Natural killer cell (primary cell): Measurements from ENCODE around the gene ACTR3C. TPM values are rescaled to one million over a fixed set of nuclear protein-coding genes. Genes with fewer than 3 reads are reported as not detected.
"Not testable (repeated sequence)": the region's sequence is repeated elsewhere in the genome, so short reads cannot be mapped to it uniquely, and the experiment has no call there.

Experiments used
- ATAC-seq, 3 donors: fragments of 150-1000 bp in 2 of 3; fragments of 200-7000 bp in 1 of 3; cut with Tn5 transposase; 1 replicate in 1 of 3; 2 replicates in 2 of 3; pipeline ENCODE4 v1.10.0; 2021; ENCODE audit warnings: mild to moderate bottlenecking in 2 of 3, moderate library complexity in 2 of 3
- DNase-seq, 2 donors: peaks; one replicate each; pipeline versions ENCODE4 v3.0.0 to v3.0.0-alpha.2; 2013 to 2021; ENCODE audit warnings: mixed read lengths in 1 of 2
- H3K27ac ChIP-seq: one replicate; pipeline ENCODE4 v1.5.1; 2013; ENCODE audit warnings: mild to moderate bottlenecking, low read length
- H3K27me3 ChIP-seq: one replicate; pipeline ENCODE4 v1.6.1; 2013; ENCODE audit warnings: low read length; ENCODE audit not compliant: control insufficient read depth, insufficient read depth
- H3K36me3 ChIP-seq: one replicate; pipeline ENCODE4 v1.6.1; 2013; ENCODE audit warnings: low read length; ENCODE audit not compliant: control insufficient read depth, insufficient read depth
- H3K4me1 ChIP-seq: one replicate; pipeline ENCODE4 v1.6.1; 2013; ENCODE audit warnings: low read length; ENCODE audit not compliant: control insufficient read depth, insufficient read depth
- H3K4me3 ChIP-seq: one replicate; pipeline ENCODE4 v1.5.1; 2013; ENCODE audit warnings: low read length
- H3K9me3 ChIP-seq: one replicate; pipeline ENCODE4 v1.6.1; 2013; ENCODE audit warnings: low read length; ENCODE audit not compliant: control insufficient read depth, insufficient read depth
- H3K27ac Mint-ChIP-seq, 2 donors: one replicate each; pipeline ENCODE4 v1.8.0; 2022; ENCODE audit warnings: mild to moderate bottlenecking in 2 of 2, mixed read lengths in 2 of 2, moderate library complexity in 1 of 2
- H3K27me3 Mint-ChIP-seq, 2 donors: one replicate each; pipeline ENCODE4 v1.8.0; 2022; ENCODE audit warnings: low read depth in 2 of 2, mixed read lengths in 2 of 2
- H3K36me3 Mint-ChIP-seq: one replicate; pipeline ENCODE4 v1.8.0; 2022; ENCODE audit warnings: mixed read lengths
- H3K4me1 Mint-ChIP-seq, 2 donors: one replicate each; pipeline ENCODE4 v1.8.0; 2022; ENCODE audit warnings: mixed read lengths in 2 of 2
- H3K4me3 Mint-ChIP-seq: one replicate; pipeline ENCODE4 v1.8.0; 2022; ENCODE audit warnings: mild to moderate bottlenecking, moderate library complexity, mixed read lengths
- H3K9me3 Mint-ChIP-seq, 2 donors: one replicate each; pipeline ENCODE4 v1.8.0; 2022; ENCODE audit warnings: mixed read lengths in 2 of 2
- WGBS: methylation state at CpG from one replicate; pipeline ENCODE4 v1.1.7; 2013; ENCODE audit warnings: missing lambda C conversion rate; ENCODE audit not compliant: insufficient coverage; 5-methylcytosine and 5-hydroxymethylcytosine counted together
- intact Hi-C: fragments of 100-400 bp; cut with micrococcal nuclease; formaldehyde crosslinking; loops from one replicate; pipeline ENCODE4 v1.14.2; 2022
- total RNA-seq, 4 donors: library from RNA; stranded (reverse); fragments of 120-200 nt in 1 of 4; gene quantifications; one replicate each; pipeline versions ENCODE4 v1.2.3 to v1.2.4, GENCODE V29; 2013 to 2022

Gene ACTR3C
- total RNA-seq, 3 donors from 2014 or later (not counting 1 experiment from before 2014, with no cell fraction given): 5.1 to 8.3 (median 7.2) TPM

DNA sequence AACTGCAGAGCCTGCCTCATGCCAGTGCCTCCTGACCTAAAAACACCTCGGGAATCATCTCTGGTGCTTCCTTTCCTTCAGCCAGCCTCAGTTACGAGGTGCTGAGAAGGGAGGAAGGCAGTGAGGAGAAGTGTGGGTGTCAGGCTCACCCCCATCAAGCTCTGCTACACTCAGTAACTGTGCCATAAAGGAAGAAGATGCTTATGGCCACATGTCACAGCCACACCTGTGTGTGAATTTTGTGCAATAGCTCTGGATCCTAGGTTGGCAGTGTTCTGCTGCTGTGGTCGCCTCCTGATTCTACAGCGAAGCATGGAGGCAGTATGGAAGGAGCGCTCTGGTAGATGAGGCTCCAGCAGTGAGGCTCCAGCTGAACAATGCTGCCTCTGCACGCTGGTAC, 34.5 kb downstream of the ACTR3C start:
- H3K4me1 ChIP-seq, H3K36me3 ChIP-seq, DNase-seq, H3K27me3 Mint-ChIP-seq, H3K27ac Mint-ChIP-seq, H3K27me3 ChIP-seq, H3K9me3 ChIP-seq, H3K4me1 Mint-ChIP-seq, H3K36me3 Mint-ChIP-seq, H3K27ac ChIP-seq, H3K4me3 Mint-ChIP-seq, H3K4me3 ChIP-seq, ATAC-seq, intact Hi-C loops, H3K9me3 Mint-ChIP-seq: not testable (repeated sequence)
- 93% methylated on average over 4 of the region's 6 CpGs for WGBS

DNA sequence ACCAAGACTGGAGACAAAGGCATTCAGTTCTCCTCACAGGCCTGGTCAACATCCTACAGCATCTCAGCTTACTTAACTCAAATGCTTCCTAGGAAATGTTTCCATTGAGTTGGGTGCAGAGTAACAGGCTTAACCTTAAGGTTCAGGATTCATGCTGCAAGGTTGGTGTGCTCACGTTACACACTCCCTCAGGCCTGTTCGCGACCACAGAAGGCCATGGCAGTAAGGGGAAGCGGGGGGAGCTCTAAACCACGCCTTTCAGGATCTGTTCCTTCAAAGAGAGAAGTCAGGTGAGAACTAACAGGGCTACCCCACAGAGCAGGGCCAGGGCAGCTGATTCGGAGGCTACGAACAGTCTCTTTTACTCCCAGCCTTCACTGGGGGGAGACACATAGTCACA, 35.5 kb downstream of the ACTR3C start:
- H3K36me3 Mint-ChIP-seq, H3K4me1 Mint-ChIP-seq, H3K27ac Mint-ChIP-seq, H3K27ac ChIP-seq, DNase-seq, H3K27me3 Mint-ChIP-seq, intact Hi-C loops, H3K4me1 ChIP-seq, H3K9me3 Mint-ChIP-seq, H3K27me3 ChIP-seq, H3K36me3 ChIP-seq, H3K4me3 Mint-ChIP-seq, H3K4me3 ChIP-seq, ATAC-seq, H3K9me3 ChIP-seq: not testable (repeated sequence)
- WGBS: 66% methylated on average over 7 of the region's 7 CpGs

DNA sequence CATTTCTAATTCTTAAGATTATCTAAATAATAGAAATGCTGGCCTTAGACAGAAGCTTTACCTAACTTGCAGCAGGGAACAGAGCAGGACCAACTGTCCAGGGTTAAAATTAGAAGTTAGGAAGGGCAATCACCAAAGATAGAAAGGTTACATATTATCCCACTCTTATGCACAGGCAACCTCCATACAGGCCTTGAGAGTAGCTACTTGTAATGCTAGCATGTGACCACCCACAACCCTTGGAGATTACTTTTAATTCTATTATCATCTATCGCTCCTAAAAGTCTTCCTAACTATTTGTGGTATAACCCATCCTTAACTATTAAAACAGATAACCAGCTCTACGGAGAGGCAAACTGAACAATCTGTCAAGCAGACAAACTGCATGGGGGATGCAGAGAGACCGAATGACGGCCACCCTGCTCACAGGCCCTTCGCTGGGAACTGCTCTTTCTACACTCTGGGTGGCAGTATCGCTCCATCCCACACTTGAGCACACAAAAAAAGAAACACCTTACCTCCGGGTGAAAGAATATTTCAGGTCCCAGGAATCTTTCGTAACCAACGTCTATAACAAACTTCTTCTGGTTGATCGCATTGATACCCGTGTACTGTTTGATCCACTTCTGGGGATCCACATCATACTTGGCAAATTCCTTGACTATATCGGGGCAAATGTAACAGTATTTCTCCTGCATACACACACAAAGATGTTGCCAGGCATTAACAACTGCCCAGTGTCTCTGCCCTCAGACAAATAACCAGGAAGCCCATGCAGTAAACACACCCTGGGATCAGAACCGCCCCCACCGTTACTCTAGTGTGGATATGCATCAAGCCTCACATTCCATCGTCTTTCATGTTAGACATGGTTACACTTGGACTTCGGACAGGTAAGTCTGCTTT, 37.2 kb downstream of the ACTR3C start:
- H3K27me3 Mint-ChIP-seq, H3K27ac ChIP-seq, H3K36me3 Mint-ChIP-seq, H3K4me1 ChIP-seq, H3K27me3 ChIP-seq, H3K9me3 ChIP-seq, H3K36me3 ChIP-seq, H3K9me3 Mint-ChIP-seq, H3K4me1 Mint-ChIP-seq, H3K27ac Mint-ChIP-seq, H3K4me3 ChIP-seq, H3K4me3 Mint-ChIP-seq, intact Hi-C loops: not testable (repeated sequence)
- ATAC-seq (peak in 2 of 3 donors; percentile 71 to 72), DNase-seq (peak in 1 of 2 donors; percentile 48)
- WGBS: 44% methylated on average over 13 of the region's 16 CpGs

DNA sequence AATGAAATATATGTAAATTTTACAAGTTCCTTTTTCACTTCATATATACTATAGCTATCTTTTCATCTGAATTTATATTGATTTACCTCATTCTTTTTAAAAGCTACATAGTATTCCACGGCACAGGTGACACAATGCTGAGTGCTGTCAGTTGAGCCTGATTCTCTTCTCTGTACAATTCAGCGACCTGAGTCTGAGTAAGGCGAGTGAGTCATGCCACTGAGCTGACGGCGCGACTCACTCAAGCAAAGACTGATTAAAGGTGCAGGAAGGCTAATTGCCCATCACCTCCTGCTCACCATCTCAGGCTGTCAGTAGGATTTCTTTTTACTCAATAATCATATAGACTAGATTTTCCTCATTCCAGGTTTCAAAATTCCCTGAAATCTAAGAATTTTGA, 39.7 kb downstream of the ACTR3C start:
- H3K27me3 ChIP-seq, H3K4me1 Mint-ChIP-seq, H3K27me3 Mint-ChIP-seq, H3K4me3 Mint-ChIP-seq, H3K36me3 ChIP-seq, H3K4me1 ChIP-seq, ATAC-seq, DNase-seq, H3K9me3 ChIP-seq, H3K27ac Mint-ChIP-seq, intact Hi-C loops, H3K36me3 Mint-ChIP-seq, H3K9me3 Mint-ChIP-seq, H3K4me3 ChIP-seq, H3K27ac ChIP-seq: not testable (repeated sequence)
- no CpG with 5 or more reads among the region's 6 CpGs for WGBS

DNA sequence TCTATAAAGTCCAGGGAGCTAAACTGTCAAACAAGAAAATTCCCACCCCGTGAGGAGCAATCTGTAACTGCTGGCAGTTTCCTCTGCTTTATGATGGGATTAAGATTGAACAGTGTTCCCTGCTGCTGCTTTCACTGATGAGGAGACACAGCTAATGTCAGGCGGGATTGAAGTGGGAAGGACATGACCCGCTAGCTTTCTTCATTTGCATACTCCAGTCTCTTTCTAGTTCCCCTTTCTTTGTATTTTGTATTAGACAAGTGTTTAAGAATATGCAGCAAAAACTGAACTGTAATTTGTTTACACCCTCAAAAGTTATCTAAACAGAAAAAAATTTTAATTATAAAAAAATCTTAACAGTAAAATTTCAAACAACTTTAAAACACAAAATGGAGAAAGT, 40.2 kb downstream of the ACTR3C start:
- H3K9me3 Mint-ChIP-seq, intact Hi-C loops: not testable (repeated sequence)

GRCh38 chr7:150281681-150282403, 41.5 kb downstream of the ACTR3C start:
- H3K27me3 Mint-ChIP-seq, intact Hi-C loops, H3K9me3 Mint-ChIP-seq, H3K4me3 ChIP-seq, H3K27me3 ChIP-seq, H3K4me1 Mint-ChIP-seq, DNase-seq, H3K27ac ChIP-seq, H3K4me3 Mint-ChIP-seq, H3K9me3 ChIP-seq, H3K27ac Mint-ChIP-seq, H3K36me3 ChIP-seq, H3K36me3 Mint-ChIP-seq, H3K4me1 ChIP-seq, ATAC-seq: not testable (repeated sequence)
- 75% methylated on average over 7 of the region's 25 CpGs for WGBS

More for the DNA sequence above, 40.2 kb downstream of the ACTR3C start:
- H3K4me3 ChIP-seq, H3K27ac ChIP-seq, H3K4me1 Mint-ChIP-seq, H3K9me3 ChIP-seq, ATAC-seq, DNase-seq, H3K27me3 ChIP-seq, H3K36me3 Mint-ChIP-seq, H3K27me3 Mint-ChIP-seq, H3K4me3 Mint-ChIP-seq, H3K36me3 ChIP-seq, H3K4me1 ChIP-seq, H3K27ac Mint-ChIP-seq: not testable (repeated sequence)
- WGBS: no CpG with 5 or more reads among the region's 3 CpGs

DNA sequence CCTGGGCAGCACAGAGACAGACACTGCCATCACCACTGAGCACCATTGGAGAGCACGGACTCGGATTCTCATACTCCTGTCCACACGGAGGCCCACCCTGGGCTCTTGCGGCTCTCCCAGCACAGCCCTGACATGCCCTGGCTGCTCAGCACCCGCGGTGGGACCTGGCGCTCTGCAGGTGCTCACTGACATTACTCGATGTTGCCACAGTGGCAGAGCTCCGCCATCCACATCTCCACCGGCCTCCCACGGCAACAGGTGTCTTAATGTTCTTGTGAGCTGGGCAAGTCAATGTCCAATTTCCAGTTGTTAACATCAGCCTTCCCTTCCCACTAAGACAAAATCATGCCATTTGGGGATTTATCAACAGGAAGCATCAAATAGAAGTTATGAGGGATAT, 45.0 kb downstream of the ACTR3C start:
- H3K4me3 ChIP-seq, H3K27me3 Mint-ChIP-seq, H3K9me3 Mint-ChIP-seq, H3K27ac Mint-ChIP-seq, H3K27ac ChIP-seq, H3K9me3 ChIP-seq, H3K27me3 ChIP-seq, H3K4me1 Mint-ChIP-seq, ATAC-seq, H3K36me3 ChIP-seq, DNase-seq, H3K4me3 Mint-ChIP-seq, H3K36me3 Mint-ChIP-seq, H3K4me1 ChIP-seq: not testable (repeated sequence)
- 84% methylated on average over 8 of the region's 11 CpGs for WGBS
- intact Hi-C loops: loop anchor here (10.0 kb wide), 1 partner anchor 614 kb away; no protein-coding TSS in a partner anchor
